Activated naive CD4-positive, alpha-beta T cell treated with anti-CD3 and anti-CD28 coated beads, Interleukin-2, amount 10 ng/mL, durations not matched to agents 7 days and 5 days (primary cell): Measurements from ENCODE around the gene PMEPA1.

ENCODE experiments used
- CTCF ChIA-PET: fragments of 350-600 bp; sonication (Branson Sonifier 250); formaldehyde crosslinking; loops from one replicate; lab custom pipeline; 2021; ENCODE audit warnings: antibody characterized with exemption; lab: Charles Lee
- DNase-seq: peaks from one replicate; pipeline ENCODE4 v3.0.0-alpha.2; 2020
- H3K27ac Mint-ChIP-seq: one replicate; pipeline ENCODE4 v1.8.0; 2021; ENCODE audit warnings: mild to moderate bottlenecking, moderate library complexity, mixed read lengths
- H3K27me3 Mint-ChIP-seq: one replicate; pipeline ENCODE4 v1.8.0; 2021; ENCODE audit warnings: mild to moderate bottlenecking, mixed read lengths
- H3K36me3 Mint-ChIP-seq: one replicate; pipeline ENCODE4 v1.8.0; 2021; ENCODE audit warnings: mixed read lengths
- H3K4me1 Mint-ChIP-seq: one replicate; pipeline ENCODE4 v1.8.0; 2021; ENCODE audit warnings: mixed read lengths
- H3K4me3 Mint-ChIP-seq: one replicate; pipeline ENCODE4 v1.8.0; 2021; ENCODE audit warnings: mild to moderate bottlenecking, moderate library complexity, mixed read lengths
- H3K9me3 Mint-ChIP-seq: one replicate; pipeline ENCODE4 v1.8.0; 2021; ENCODE audit warnings: mixed read lengths

The PMEPA1 gene

DNA sequence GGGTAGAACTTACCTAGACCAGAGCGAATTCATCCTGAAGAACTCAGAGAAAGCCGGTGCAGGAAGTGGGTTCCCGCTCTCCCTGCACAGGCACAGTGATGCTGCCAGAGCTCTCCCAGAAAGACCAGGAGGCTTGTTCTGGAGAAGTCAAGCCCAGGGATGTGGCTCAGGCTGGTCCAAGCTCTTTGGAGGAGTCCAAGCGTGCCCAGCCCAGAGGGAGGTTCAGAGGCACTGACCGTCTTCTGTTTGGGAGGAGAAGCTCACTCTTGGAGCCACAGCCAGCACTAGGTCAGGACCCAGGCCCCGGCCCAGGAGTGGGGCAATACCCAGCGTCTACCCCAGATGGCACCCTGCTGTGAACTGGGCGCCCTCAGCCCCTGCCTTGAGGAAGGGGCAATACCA lies 1.5 kb upstream of the PMEPA1 start:
- peaks cover 72% of the 10 kb centered on the region for H3K27me3 Mint-ChIP-seq

GRCh38 chr20:57710841-57711240 lies 1.0 kb upstream of the PMEPA1 start:
- Mint-ChIP-seq H3K9me3 (no peaks in the 10 kb centered on the region), H3K27me3 (peaks cover 76% of the 10 kb centered on the region), H3K36me3 (no peaks in the 10 kb centered on the region), H3K4me1 (peaks cover 21% of the 10 kb centered on the region), H3K4me3 (peak overlapping the region; percentile 78), H3K27ac (no peak overlapping the region)
- CTCF ChIA-PET: interaction anchor here (0.9 to 1.6 kb wide), 5 partner anchors 11 to 88 kb away, joined by 3 to 4 read pairs (median 3); no protein-coding TSS in a partner anchor
- DNase-seq: no peak

More for the DNA sequence above, 1.5 kb upstream of the PMEPA1 start:
- H3K4me3 Mint-ChIP-seq: no peak overlapping the region
- no peaks in the 10 kb centered on the region for H3K9me3 Mint-ChIP-seq
- DNase-seq: no peak
- no peaks in the 10 kb centered on the region for H3K36me3 Mint-ChIP-seq
- peaks cover 21% of the 10 kb centered on the region for H3K4me1 Mint-ChIP-seq
- H3K27ac Mint-ChIP-seq: no peak overlapping the region
- CTCF ChIA-PET: interaction anchor here (1.6 kb wide), 1 partner anchor 12 kb away, joined by 3 read pairs; no protein-coding TSS in a partner anchor

- H3K27ac Mint-ChIP-seq: no peak overlapping the region
- no peaks in the 10 kb centered on the region for H3K36me3 Mint-ChIP-seq
- peaks cover 21% of the 10 kb centered on the region for H3K4me1 Mint-ChIP-seq
- CTCF ChIA-PET: interaction anchor here (0.6 to 1.2 kb wide), 2 partner anchors 111 to 619 kb away, joined by 3 to 4 read pairs; no protein-coding TSS in a partner anchor
- H3K9me3 Mint-ChIP-seq: no peaks in the 10 kb centered on the region
- H3K27me3 Mint-ChIP-seq: peaks cover 88% of the 10 kb centered on the region
- peak overlapping the region; percentile 77 for H3K4me3 Mint-ChIP-seq
- no peak for DNase-seq
Measured at GRCh38 chr20:57708694-57709673, 831 bp downstream of the PMEPA1 start.

GRCh38 chr20:57707849-57708693 lies 1.7 kb downstream of the PMEPA1 start:
- peak overlapping the region; percentile 77 for H3K4me3 Mint-ChIP-seq
- no peak for DNase-seq
- no peaks in the 10 kb centered on the region for H3K9me3 Mint-ChIP-seq
- H3K27me3 Mint-ChIP-seq: peaks cover 85% of the 10 kb centered on the region
- H3K4me1 Mint-ChIP-seq: peaks cover 21% of the 10 kb centered on the region
- CTCF ChIA-PET: interaction anchor here (0.6 to 1.2 kb wide), 2 partner anchors 110 to 618 kb away, joined by 3 to 4 read pairs; no protein-coding TSS in a partner anchor
- H3K36me3 Mint-ChIP-seq: no peaks in the 10 kb centered on the region
- H3K27ac Mint-ChIP-seq: no peak overlapping the region

DNA sequence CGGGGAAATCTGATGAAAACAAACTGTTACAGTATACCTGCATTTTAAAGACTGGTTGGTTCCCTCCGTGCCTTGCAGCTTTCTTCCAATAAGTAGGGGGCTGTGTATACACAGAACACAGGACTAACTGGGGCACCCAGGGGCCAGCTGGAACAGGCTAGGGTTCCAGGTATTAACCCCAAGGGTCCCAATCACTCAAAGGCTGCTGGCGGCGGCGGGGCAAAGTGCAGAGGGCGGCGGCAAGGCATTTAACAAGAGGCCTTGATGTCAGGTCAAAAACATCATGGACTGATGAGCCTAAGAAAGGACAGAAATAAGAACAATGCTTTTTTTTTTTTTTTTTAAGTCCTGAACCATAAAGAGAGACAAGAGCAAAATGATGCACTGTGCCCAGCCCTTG lies 2.5 kb downstream of the PMEPA1 start:
- Mint-ChIP-seq H3K4me1 (peaks cover 21% of the 10 kb centered on the region), H3K9me3 (no peaks in the 10 kb centered on the region), H3K4me3 (peak overlapping the region; percentile 4), H3K27me3 (peaks cover 81% of the 10 kb centered on the region), H3K36me3 (no peaks in the 10 kb centered on the region), H3K27ac (no peak overlapping the region)
- DNase-seq: no peak
- CTCF ChIA-PET: interaction anchor here (1.2 kb wide), 1 partner anchor 109 kb away, joined by 3 read pairs; no protein-coding TSS in a partner anchor

GRCh38 chr20:57705127-57705899 lies 4.5 kb downstream of the PMEPA1 start:
- Mint-ChIP-seq H3K36me3 (no peaks in the 10 kb centered on the region), H3K27ac (no peak overlapping the region), H3K4me1 (peaks cover 11% of the 10 kb centered on the region), H3K9me3 (no peaks in the 10 kb centered on the region), H3K4me3 (no peak overlapping the region), H3K27me3 (peaks cover 75% of the 10 kb centered on the region)
- CTCF ChIA-PET: no interaction called here
- DNase-seq: no peak

DNA sequence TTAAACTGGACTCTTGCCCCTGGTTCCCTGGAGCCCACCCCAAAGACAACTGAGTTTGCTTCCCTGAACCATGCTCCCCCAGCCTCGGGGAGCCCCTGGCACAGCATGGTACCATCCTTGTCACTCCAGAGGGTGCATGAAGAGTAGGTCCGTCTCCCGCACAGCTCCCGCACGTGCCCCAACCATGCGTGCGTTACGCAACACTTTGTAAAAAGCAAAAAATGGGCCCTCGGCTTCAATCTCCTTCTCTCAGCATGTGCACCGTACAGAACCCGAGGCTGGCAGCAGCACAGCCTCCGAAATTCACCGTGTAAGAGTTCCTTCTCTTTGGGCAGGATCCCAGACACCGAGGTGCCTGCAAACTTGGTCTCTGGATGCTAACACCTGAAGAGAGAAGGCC lies 5.6 kb downstream of the PMEPA1 start:
- Mint-ChIP-seq H3K4me1 (peaks cover 10% of the 10 kb centered on the region), H3K27me3 (peaks cover 78% of the 10 kb centered on the region)

GRCh38 chr20:57703013-57703412 lies 6.8 kb downstream of the PMEPA1 start:
- H3K36me3 Mint-ChIP-seq: no peaks in the 10 kb centered on the region
- no peak overlapping the region for H3K27ac Mint-ChIP-seq
- peaks cover 76% of the 10 kb centered on the region for H3K27me3 Mint-ChIP-seq
- DNase-seq: no peak
- no peaks in the 10 kb centered on the region for H3K9me3 Mint-ChIP-seq
- CTCF ChIA-PET: no interaction called here
- H3K4me3 Mint-ChIP-seq: no peak overlapping the region
- H3K4me1 Mint-ChIP-seq: peaks cover 8% of the 10 kb centered on the region

More for the DNA sequence above, 5.6 kb downstream of the PMEPA1 start:
- no peak for DNase-seq
- CTCF ChIA-PET: no interaction called here
- Mint-ChIP-seq H3K27ac (no peak overlapping the region), H3K9me3 (no peaks in the 10 kb centered on the region), H3K36me3 (no peaks in the 10 kb centered on the region), H3K4me3 (no peak overlapping the region)

- DNase-seq: no peak
- Mint-ChIP-seq H3K27me3 (peaks cover 71% of the 10 kb centered on the region), H3K9me3 (no peaks in the 10 kb centered on the region), H3K4me1 (peaks cover 7% of the 10 kb centered on the region), H3K36me3 (no peaks in the 10 kb centered on the region), H3K4me3 (no peak overlapping the region), H3K27ac (no peak overlapping the region)
- CTCF ChIA-PET: no interaction called here
Measured at GRCh38 chr20:57702521-57702920, 7.3 kb downstream of the PMEPA1 start.

- H3K4me3 Mint-ChIP-seq: no peak overlapping the region
- no peak overlapping the region for H3K27ac Mint-ChIP-seq
- H3K36me3 Mint-ChIP-seq: no peaks in the 10 kb centered on the region
- H3K27me3 Mint-ChIP-seq: peaks cover 66% of the 10 kb centered on the region
- no peak for DNase-seq
- no peaks in the 10 kb centered on the region for H3K9me3 Mint-ChIP-seq
- H3K4me1 Mint-ChIP-seq: peaks cover 6% of the 10 kb centered on the region
- CTCF ChIA-PET: no interaction called here
Measured at GRCh38 chr20:57702091-57702490, 7.7 kb downstream of the PMEPA1 start.

GRCh38 chr20:57701651-57702050 lies 8.2 kb downstream of the PMEPA1 start:
- Mint-ChIP-seq H3K4me3 (no peak overlapping the region), H3K4me1 (peaks cover 6% of the 10 kb centered on the region), H3K27ac (no peak overlapping the region), H3K27me3 (peaks cover 62% of the 10 kb centered on the region), H3K36me3 (no peaks in the 10 kb centered on the region), H3K9me3 (no peaks in the 10 kb centered on the region)
- CTCF ChIA-PET: no interaction called here
- no peak for DNase-seq

DNA sequence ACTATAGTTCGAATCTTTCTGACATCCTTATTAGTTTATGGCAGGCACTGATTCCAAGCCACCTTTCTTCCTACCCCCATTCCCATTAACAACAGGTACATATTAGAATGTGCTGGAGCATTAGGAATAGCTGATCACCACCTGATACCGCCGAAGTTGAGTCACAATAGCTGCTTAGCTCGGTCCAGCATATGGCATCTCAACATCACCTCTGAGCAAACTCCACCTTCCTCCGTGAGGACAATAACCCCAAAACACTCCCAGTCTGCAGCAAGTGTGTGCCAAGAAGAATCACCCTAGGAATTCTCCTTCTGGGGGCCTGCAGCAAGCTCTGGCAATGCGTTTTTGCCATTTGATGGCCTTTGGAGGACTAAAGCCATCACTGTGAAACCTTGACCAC lies 8.7 kb downstream of the PMEPA1 start:
- Mint-ChIP-seq H3K27ac (no peak overlapping the region), H3K27me3 (peaks cover 56% of the 10 kb centered on the region), H3K4me3 (no peak overlapping the region), H3K9me3 (no peaks in the 10 kb centered on the region), H3K4me1 (peaks cover 6% of the 10 kb centered on the region), H3K36me3 (no peaks in the 10 kb centered on the region)
- DNase-seq: no peak
- CTCF ChIA-PET: no interaction called here

GRCh38 chr20:57699395-57699794 lies 10.4 kb downstream of the PMEPA1 start:
- CTCF ChIA-PET: interaction anchor here (1.2 kb wide), 2 partner anchors 11 to 12 kb away, joined by 3 to 4 read pairs; partner anchors contain the start of gene PMEPA1
- peak overlapping the region; percentile 37 for H3K27ac Mint-ChIP-seq

More at GRCh38 chr20:57699395-57699794, 10.4 kb downstream of the PMEPA1 start:
- H3K27me3 Mint-ChIP-seq: peaks cover 42% of the 10 kb centered on the region
- no peaks in the 10 kb centered on the region for H3K36me3 Mint-ChIP-seq
- no peaks in the 10 kb centered on the region for H3K9me3 Mint-ChIP-seq
- DNase-seq: no peak
- no peak overlapping the region for H3K4me3 Mint-ChIP-seq
- peaks cover 6% of the 10 kb centered on the region for H3K4me1 Mint-ChIP-seq
